HG03571 (cell line): ENCODE measurements around the gene PROCA1.
"Not testable (repeated sequence)": the region's sequence is repeated elsewhere in the genome, so short reads cannot be mapped to it uniquely, and the experiment has no call there.

Source experiments
- ATAC-seq: cut with Tn5 transposase; IDR thresholded peaks from one replicate; pipeline ENCODE4 v1.9.1; 2021; ENCODE audit not compliant: unreplicated experiment

The PROCA1 gene

GRCh38 chr17:28744104-28744971 is 32.6 kb upstream of the PROCA1 start:
- ATAC-seq, result no peak

DNA sequence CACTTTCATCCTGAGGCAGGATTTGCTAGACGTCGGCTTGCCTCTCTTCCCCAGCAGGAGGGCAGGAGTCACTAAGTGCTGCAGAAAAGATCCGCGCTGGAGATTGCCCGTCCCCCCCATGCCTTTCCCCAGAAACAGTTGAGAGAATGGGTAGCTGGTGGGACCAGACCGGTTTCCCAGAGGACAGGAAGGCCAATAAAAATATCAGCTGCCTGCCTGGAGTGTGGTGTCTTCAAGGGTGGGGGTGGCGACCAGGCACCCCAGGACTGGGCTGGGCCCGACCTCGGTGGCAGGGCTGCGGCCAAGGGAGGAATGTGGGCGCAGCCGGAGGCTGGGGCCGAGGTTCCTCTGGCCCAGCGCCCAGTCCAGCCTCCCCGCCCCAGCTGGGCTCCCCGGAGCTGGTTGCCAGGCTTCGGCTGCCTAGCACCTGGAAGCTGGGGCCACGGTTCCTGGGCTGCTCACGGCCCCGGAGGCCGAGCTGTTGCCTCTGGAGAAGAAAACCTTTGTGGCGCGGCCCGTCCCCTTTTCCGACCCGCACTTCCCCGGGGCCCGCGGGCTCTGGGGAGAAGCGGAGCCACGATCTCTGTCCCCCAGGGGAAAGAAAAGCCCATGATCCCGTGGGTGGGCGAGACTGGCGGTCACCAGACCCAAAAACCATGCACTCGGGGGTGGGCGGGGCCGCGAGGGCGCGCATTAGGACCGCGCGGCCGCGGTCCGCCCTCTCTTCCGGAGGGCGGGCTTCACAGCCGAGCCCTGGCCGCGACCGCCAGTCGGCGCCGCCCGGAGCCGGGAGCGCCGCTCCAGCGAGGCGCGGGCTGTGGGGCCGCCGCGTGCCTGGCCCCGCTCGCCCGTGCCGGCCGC is 31.8 kb upstream of the PROCA1 start, which contains the start of gene TRAF4:
TSS of gene TRAF4 (plus strand) at position 769 of the 861 bp plus-strand sequence. CDS start 102 bp downstream, outside the sequence.
- ATAC-seq, result peak; percentile 59

- no peak for ATAC-seq
Measured at GRCh38 chr17:28741358-28742349, 30.0 kb upstream of the PROCA1 start.

- no peak for ATAC-seq
Measured at GRCh38 chr17:28740406-28741357, 29.0 kb upstream of the PROCA1 start.

- no peak for ATAC-seq
Measured at GRCh38 chr17:28738680-28739384, 27.1 kb upstream of the PROCA1 start.

GRCh38 chr17:28737770-28738679 is 26.3 kb upstream of the PROCA1 start:
- ATAC-seq, result peak; percentile 46

DNA sequence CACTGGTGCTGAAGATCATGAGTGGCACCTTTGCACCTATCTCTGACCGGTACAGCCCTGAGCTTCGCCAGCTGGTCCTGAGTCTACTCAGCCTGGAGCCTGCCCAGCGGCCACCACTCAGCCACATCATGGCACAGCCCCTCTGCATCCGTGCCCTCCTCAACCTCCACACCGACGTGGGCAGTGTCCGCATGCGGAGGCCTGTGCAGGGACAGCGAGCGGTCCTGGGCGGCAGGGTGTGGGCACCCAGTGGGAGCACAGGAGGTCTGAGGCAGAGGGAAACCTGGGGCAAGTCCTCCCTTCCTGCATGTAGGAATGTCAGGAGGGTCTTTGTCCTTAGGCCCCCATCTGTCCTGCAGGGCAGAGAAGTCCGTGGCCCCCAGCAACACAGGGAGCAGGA is 25.6 kb upstream of the PROCA1 start:
- ATAC-seq, result no peak

DNA sequence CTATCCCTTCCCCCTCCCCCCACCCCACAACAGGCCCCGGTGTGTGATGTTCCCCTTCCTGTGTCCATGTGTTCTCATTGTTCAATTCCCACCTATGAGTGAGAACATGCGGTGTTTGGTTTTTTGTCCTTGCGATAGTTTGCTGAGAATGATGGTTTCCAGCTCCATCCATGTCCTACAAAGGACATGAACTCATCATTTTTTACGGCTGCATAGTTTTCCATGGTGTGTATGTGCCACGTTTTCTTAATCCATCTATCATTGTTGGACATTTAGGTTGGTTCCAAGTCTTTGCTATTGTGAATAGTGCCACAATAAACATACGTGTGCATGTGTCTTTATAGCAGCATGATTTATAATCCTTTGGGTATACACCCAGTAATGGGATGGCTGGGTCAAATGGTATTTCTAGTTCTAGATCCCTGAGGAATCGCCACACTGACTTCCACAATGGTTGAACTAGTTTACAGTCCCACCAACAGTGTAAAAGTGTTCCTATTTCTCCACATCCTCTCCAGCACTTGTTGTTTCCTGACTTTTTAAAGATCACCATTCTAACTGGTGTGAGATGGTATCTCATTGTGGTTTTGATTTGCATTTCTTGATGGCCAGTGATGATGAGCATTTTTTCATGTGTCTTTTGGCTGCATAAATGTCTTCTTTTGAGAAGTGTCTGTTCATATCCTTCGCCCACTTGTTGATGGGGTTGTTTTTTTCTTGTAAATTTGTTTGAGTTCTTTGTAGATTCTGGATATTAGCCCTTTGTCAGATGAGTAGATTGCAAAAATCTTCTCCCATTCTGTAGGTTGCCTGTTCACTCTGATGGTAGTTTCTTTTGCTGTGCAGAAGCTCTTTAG is 24.5 kb upstream of the PROCA1 start:
- ATAC-seq, result not testable (repeated sequence)

DNA sequence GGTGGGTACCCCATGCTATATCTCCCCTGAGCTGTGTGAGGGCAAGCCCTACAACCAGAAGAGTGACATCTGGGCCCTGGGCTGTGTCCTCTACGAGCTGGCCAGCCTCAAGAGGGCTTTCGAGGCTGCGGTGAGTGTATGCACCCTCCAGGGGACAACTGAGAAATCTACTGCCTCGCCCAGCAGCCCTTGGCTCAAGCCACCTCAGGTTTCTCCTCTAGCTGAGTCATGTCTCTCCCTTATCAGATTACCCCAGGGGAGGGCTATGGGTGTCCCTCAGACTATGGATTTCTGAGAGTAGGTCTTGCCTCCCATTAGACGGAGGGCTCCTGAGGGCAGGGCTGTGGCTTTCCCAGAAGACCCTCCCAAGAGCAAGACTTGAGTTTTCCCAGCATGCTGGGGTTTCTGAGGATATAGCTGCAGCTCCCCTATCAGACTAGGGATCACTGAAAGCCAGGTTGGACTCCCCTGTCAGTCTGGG is 23.6 kb upstream of the PROCA1 start:
- ATAC-seq, result no peak

- ATAC-seq, result no peak
Measured at GRCh38 chr17:28734712-28735241, 23.1 kb upstream of the PROCA1 start.

GRCh38 chr17:28733346-28733745 is 21.7 kb upstream of the PROCA1 start:
- ATAC-seq, result no peak

DNA sequence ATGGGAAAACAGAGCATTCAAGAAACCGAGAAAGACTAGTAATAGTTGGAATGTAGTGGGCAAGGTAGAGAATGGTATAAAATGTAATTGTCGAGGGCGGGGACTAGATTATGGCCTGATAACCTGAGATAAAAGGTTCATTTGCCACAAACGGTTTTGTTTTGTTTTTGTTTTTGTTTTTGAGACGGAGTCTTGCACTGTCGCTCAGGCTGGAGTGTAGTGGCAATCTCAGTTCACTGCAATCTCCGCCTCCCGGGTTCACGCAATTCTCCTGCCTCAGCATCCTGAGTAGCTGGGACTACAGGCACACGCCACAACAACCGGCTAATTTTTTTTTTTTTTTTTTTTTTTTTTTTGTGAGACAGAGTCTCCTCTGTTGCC is 18.3 kb upstream of the PROCA1 start:
- no peak for ATAC-seq

DNA sequence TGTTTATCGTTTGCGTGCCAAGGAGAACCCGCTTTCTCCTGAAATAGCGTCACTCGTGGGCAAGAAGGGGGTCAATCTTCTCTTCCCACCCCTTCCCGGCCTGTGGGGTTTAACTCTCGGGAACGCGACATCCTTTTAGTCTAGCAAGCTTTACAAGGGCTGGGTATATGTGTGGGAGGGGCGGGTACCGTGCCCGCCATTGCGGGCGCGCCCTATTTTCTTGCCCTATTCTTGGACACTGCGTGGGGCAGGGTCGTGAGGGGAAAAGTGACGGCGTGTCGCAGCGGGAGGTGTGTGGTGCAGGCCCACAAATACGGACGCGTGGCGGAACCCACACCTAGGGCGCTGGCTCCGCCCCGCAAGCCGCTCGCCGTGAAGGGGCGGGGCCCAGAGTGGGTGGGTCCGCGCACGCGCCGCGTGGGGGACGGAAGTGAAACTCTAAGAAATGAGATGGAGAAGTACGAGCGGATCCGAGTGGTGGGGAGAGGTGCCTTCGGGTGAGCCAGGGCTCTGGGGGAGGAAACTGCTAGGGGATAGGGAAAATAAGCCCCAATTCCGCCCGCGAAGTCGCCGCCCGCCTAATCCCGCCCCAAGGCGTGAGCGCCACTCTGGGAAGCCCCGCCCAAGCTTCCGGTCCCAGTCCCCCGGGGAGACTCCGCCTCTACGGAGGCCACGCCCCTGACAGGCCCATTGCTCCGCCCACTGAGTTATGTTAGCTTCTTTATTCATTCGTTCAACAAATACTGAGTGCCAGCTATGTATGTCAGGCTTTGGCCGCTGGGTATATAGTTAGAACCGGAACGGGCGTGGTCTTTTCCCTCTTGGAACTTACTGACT is 16.9 kb upstream of the PROCA1 start, which contains the start of gene NEK8:
TSS of gene NEK8 (plus strand) at position 425 of the 837 bp plus-strand sequence. CDS start at position 451, 26 bp downstream.
- peak; percentile 27 for ATAC-seq

- ATAC-seq, result peak; percentile 34
Measured at GRCh38 chr17:28726627-28727491, 15.2 kb upstream of the PROCA1 start.
